K562 (cell line): ENCODE results near the gene NXPH4.

Experiments used
- ARID1B ChIP-seq: fragments of 450-650 bp; IDR thresholded peaks from 2 replicates; pipeline ENCODE4 v1.6.1; 2016; ENCODE audit warnings: antibody characterized with exemption, mild to moderate bottlenecking, inconsistent platforms
- BRD4 ChIP-seq: fragments of 200-600 bp; sonication (generic); IDR thresholded peaks from 2 replicates; pipeline ENCODE4 v1.6.1; 2017; ENCODE audit warnings: inconsistent platforms
- GABPA ChIP-seq: fragments of 200-800 bp; sonication (Bioruptor generic); conservative IDR thresholded peaks from 2 replicates; pipeline ENCODE4 v1.6.1; 2016; ENCODE audit warnings: low read depth, missing genetic modification characterization, missing compliant biosample characterization
- HNRNPH1 ChIP-seq: fragments of 200-400 bp; formaldehyde crosslinking; optimal IDR thresholded peaks from 2 replicates; pipeline ENCODE3; 2017; ENCODE audit warnings: low read depth, mild to moderate bottlenecking, low read length, moderate library complexity
- POLR3A ChIP-seq: IDR thresholded peaks from 2 replicates; pipeline ENCODE4 v1.6.1; 2011; ENCODE audit warnings: borderline replicate concordance, mild to moderate bottlenecking, moderate library complexity; ENCODE audit not compliant: insufficient read length, insufficient read depth; ENCODE audit errors: extremely low read depth
- RFX5 ChIP-seq: IDR thresholded peaks from 2 replicates; pipeline ENCODE4 v1.6.1; 2011; ENCODE audit warnings: low read depth, mild to moderate bottlenecking, improper control_type of control experiment, low read length
- TSC22D4 ChIP-seq: fragments of 450-650 bp; IDR thresholded peaks from 2 replicates; pipeline ENCODE4 v1.6.1; 2016; ENCODE audit warnings: missing genetic modification characterization, missing biosample characterization, control low read depth
- YY1 ChIP-seq, 3 experiments: IDR thresholded peaks; 2 replicates each; pipeline ENCODE4 v1.6.1; 2011; ENCODE audit warnings: low read length in 2 of 3, mild to moderate bottlenecking in 2 of 3, moderate library complexity in 2 of 3, borderline replicate concordance in 1 of 3, control low read depth in 1 of 3, low read depth in 1 of 3; ENCODE audit not compliant: insufficient read depth in 3 of 3, insufficient replicate concordance in 2 of 3, control insufficient read depth in 1 of 3, insufficient read length in 1 of 3; ENCODE audit errors: extremely low read depth in 1 of 3

DNA sequence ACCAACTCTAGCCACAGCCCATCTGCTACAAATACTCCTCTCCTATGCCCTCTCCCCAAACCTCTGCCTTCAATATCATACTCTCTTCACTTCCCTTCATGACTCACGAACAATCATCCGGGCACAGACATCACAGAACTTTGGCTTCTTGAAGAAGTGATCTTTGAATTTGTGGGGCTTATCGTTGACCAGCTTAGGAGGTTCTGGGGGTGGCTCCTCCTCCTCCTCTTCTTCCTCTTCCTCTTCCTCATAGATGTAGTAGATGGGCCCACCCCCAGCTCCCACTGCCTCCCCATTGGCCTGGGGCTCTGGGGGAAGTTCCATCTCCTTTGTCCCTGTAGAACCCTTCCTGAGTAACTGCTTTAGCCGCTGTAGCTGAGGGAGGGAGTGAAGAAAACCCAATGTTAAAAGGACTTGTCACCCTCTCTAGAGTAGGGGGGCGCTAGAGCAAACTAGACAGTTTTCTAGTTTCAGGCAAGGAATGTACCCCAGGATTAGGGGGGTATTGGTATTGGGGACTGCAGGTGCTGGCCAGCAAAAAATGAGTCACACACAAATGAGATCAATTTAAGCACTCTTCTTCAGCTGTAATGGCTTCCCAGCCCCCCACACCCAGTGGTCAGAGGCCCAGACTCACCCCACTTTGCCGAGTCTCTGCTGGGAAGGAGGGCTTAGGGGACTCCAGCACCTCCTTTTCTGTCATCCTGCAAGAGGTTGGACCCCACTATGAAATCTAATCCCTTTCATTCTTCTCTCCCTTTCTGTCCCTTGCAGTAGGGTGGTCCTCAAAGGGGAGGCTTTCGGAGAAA, 32.5 kb downstream of the NXPH4 start:
- no peak for TF ChIP-seq HNRNPH1
- TF ChIP-seq POLR3A: no peak
- no peak for TF ChIP-seq YY1 (IDR thresholded peaks at IDR 0.05; ENCODE audit: borderline replicate concordance in 1 of 3, control insufficient read depth in 1 of 3, extremely low read depth in 1 of 3, insufficient read depth in 3 of 3, insufficient read length in 1 of 3, insufficient replicate concordance in 2 of 3, low read depth in 1 of 3, low read length in 2 of 3)
- TF ChIP-seq TSC22D4: no peak
- no peak for TF ChIP-seq GABPA (tag)
- peak; percentile 62; the same call in 1 of the 2 replicates for TF ChIP-seq ARID1B
- TF ChIP-seq BRD4: no peak
- no peak for TF ChIP-seq RFX5
